Endodermal cell (in vitro differentiated cells): ENCODE measurements around the gene CRIP1. TPM values are rescaled to one million over a fixed set of nuclear protein-coding genes. Genes with fewer than 3 reads are reported as not detected.

Source experiments
- DNase-seq: peaks from one replicate; pipeline ENCODE4 v3.0.0-alpha.2; 2017
- H3K27ac ChIP-seq: 2 replicates; pipeline ENCODE4 v1.5.1; 2013; ENCODE audit warnings: mild to moderate bottlenecking, low read depth, low read length, moderate library complexity
- H3K27me3 ChIP-seq: 2 replicates; pipeline ENCODE4 v1.6.1; 2013; ENCODE audit warnings: mild to moderate bottlenecking, low read length, moderate library complexity; ENCODE audit not compliant: insufficient read depth, control insufficient read depth, poor library complexity, severe bottlenecking
- H3K36me3 ChIP-seq: 2 replicates; pipeline ENCODE4 v1.7.0; 2013; ENCODE audit warnings: mild to moderate bottlenecking, low read length, moderate library complexity; ENCODE audit not compliant: control insufficient read depth, insufficient read depth
- H3K4me1 ChIP-seq: one replicate; pipeline ENCODE4 v1.7.0; 2013; ENCODE audit warnings: low read length; ENCODE audit not compliant: control insufficient read depth, insufficient read depth
- H3K4me3 ChIP-seq: 2 replicates; pipeline ENCODE4 v1.5.1; 2013; ENCODE audit warnings: mild to moderate bottlenecking, low read length, moderate library complexity
- H3K9ac ChIP-seq: 2 replicates; pipeline ENCODE4 v1.6.1; 2013; ENCODE audit warnings: mild to moderate bottlenecking, low read length, moderate library complexity; ENCODE audit not compliant: poor library complexity, severe bottlenecking; ENCODE audit errors: extremely low read depth
- H3K9me3 ChIP-seq: 2 replicates; pipeline ENCODE4 v1.6.1; 2013; ENCODE audit warnings: mild to moderate bottlenecking, low read length, moderate library complexity; ENCODE audit not compliant: control insufficient read depth
- H3K27ac Mint-ChIP-seq: 2 replicates; pipeline ENCODE4 v1.8.0; 2020; ENCODE audit warnings: mixed read lengths
- H3K27me3 Mint-ChIP-seq: 2 replicates; pipeline ENCODE4 v1.8.0; 2021; ENCODE audit warnings: mild to moderate bottlenecking, mixed read lengths; ENCODE audit not compliant: insufficient read depth
- H3K36me3 Mint-ChIP-seq: 2 replicates; pipeline ENCODE4 v1.8.0; 2020; ENCODE audit warnings: low read depth, mixed read lengths
- H3K4me1 Mint-ChIP-seq: 2 replicates; pipeline ENCODE4 v1.8.0; 2020; ENCODE audit warnings: mixed read lengths
- H3K4me3 Mint-ChIP-seq: 2 replicates; pipeline ENCODE4 v1.8.0; 2020; ENCODE audit warnings: mild to moderate bottlenecking, moderate library complexity, mixed read lengths
- H3K9me3 Mint-ChIP-seq: 2 replicates; pipeline ENCODE4 v1.8.0; 2020; ENCODE audit warnings: mild to moderate bottlenecking, mixed read lengths
- CTCF ChIP-seq: fragments of 200-600 bp; sonication (generic); conservative IDR thresholded peaks from 2 replicates; pipeline ENCODE4 v1.5.0; 2021; ENCODE audit warnings: antibody characterized with exemption, mild to moderate bottlenecking
- WGBS, 2 experiments: methylation state at CpG; one replicate each; pipeline versions ENCODE4 v1.1.5 to v1.1.7; 2013; ENCODE audit warnings: missing lambda C conversion rate in 2 of 2, mixed read lengths in 1 of 2; ENCODE audit not compliant: insufficient coverage in 1 of 2, insufficient read length in 1 of 2; 5-methylcytosine and 5-hydroxymethylcytosine counted together
- total RNA-seq, 2 donors: library from RNA; stranded (reverse); fragmentation: NEBNext Ultra II Directional in 1 of 2; extraction: Animal tissue kit (Norgen Biotek cat#: 25700) in 1 of 2; gene quantifications; 2 replicates in 1 of 2; 3 replicates in 1 of 2; pipeline ENCODE4 v1.2.1, GENCODE V29; 2021

CRIP1 gene
- total RNA-seq, 2 donors from 2014 or later: 7.0 to 47.1 TPM

DNA sequence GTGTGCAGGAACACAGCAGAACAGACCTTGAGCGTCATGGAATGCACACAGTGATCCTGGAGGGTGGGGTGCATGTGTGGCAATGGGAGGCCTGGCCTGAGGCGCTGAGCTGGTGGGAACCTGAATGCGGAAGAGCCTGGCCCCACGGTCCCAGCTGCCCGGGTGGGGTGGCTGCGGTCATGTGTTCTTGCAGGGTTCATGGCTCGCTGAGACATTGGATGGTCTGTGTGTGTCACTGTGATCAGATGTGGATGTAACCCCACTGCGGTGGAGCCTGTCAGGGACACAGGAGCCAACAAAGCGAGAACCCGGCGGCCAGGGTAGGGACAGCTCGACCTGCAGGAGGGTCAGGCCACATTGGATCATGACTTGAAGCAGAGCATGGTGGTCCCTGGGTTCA, 43.9 kb upstream of the CRIP1 start:
- H3K27ac ChIP-seq: no peak overlapping the region
- H3K9ac ChIP-seq: no peak overlapping the region
- no peaks in the 10 kb centered on the region for H3K27me3 ChIP-seq
- H3K27ac Mint-ChIP-seq: no peak overlapping the region
- DNase-seq: no peak
- peaks cover 25% of the 10 kb centered on the region for H3K36me3 ChIP-seq
- no peaks in the 10 kb centered on the region for H3K4me1 Mint-ChIP-seq
- no peak overlapping the region for H3K4me3 ChIP-seq
- H3K36me3 Mint-ChIP-seq: peaks cover 24% of the 10 kb centered on the region
- H3K9me3 Mint-ChIP-seq: no peaks in the 10 kb centered on the region
- H3K9me3 ChIP-seq: no peaks in the 10 kb centered on the region
- TF ChIP-seq CTCF: no peak
- no peaks in the 10 kb centered on the region for H3K4me1 ChIP-seq
- no peak overlapping the region for H3K4me3 Mint-ChIP-seq
- H3K27me3 Mint-ChIP-seq: no peaks in the 10 kb centered on the region
- WGBS, 2 experiments: 85 to 99% methylated on average over 9 to 12 of the region's 12 CpGs

DNA sequence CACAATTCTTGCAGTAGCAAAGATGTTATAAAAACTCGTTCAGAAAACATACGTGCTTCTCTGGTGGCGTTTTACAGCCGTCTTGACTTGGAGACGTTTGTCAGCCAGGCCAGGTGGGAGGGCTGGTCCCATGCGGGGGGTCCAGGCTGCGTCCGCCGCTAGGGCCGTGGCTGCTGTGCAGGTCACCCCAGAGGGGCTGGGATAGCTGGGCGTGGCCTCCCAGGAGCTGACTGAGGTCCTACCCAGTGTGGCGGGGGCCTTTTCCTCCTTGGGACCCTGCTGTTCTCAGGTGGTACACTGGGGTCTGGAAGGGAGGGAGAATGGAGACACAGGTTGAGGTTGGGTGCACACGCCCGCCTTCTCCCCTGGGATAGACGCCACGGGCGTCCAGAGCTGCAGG, 41.8 kb upstream of the CRIP1 start:
- Histone ChIP-seq H3K27me3 (no peaks in the 10 kb centered on the region), H3K9me3 (no peaks in the 10 kb centered on the region), H3K4me3 (no peak overlapping the region), H3K4me1 (no peaks in the 10 kb centered on the region), H3K36me3 (peaks cover 23% of the 10 kb centered on the region), H3K9ac (no peak overlapping the region), H3K27ac (no peak overlapping the region)
- no peaks in the 10 kb centered on the region for H3K9me3 Mint-ChIP-seq
- WGBS, 2 experiments: 93 to 94% methylated on average over 17 of the region's 17 CpGs
- no peak overlapping the region for H3K27ac Mint-ChIP-seq
- no peak for TF ChIP-seq CTCF
- no peaks in the 10 kb centered on the region for H3K4me1 Mint-ChIP-seq
- no peaks in the 10 kb centered on the region for H3K27me3 Mint-ChIP-seq
- peaks cover 20% of the 10 kb centered on the region for H3K36me3 Mint-ChIP-seq
- no peak for DNase-seq
- no peak overlapping the region for H3K4me3 Mint-ChIP-seq

- Mint-ChIP-seq H3K36me3 (peaks cover 24% of the 10 kb centered on the region), H3K27me3 (no peaks in the 10 kb centered on the region), H3K27ac (no peak overlapping the region), H3K9me3 (no peaks in the 10 kb centered on the region), H3K4me3 (no peak overlapping the region), H3K4me1 (no peaks in the 10 kb centered on the region)
- TF ChIP-seq CTCF: no peak
- H3K27me3 ChIP-seq: no peaks in the 10 kb centered on the region
- H3K36me3 ChIP-seq: peaks cover 27% of the 10 kb centered on the region
- no peaks in the 10 kb centered on the region for H3K9me3 ChIP-seq
- no peak overlapping the region for H3K9ac ChIP-seq
- no peak for DNase-seq
- WGBS, 2 experiments: 96 to 98% methylated on average over 10 to 24 of the region's 24 CpGs
- H3K4me3 ChIP-seq: no peak overlapping the region
- H3K27ac ChIP-seq: no peak overlapping the region
- no peaks in the 10 kb centered on the region for H3K4me1 ChIP-seq
Measured at GRCh38 chr14:105445290-105445689, 41.4 kb upstream of the CRIP1 start.
